DOHH2 (cell line): ENCODE results near the gene KANK4.

Experiments
- CTCF ChIP-seq: fragments of 200-600 bp; sonication (generic); IDR thresholded peaks from one replicate; pipeline ENCODE4 v1.5.1; 2014; ENCODE audit warnings: antibody characterized with exemption, mild to moderate bottlenecking, low read depth, low read length; ENCODE audit not compliant: poor library complexity, severe bottlenecking
- EZH2phosphoT487 ChIP-seq: fragments of 200-600 bp; sonication (generic); IDR thresholded peaks from 2 replicates; pipeline ENCODE4 v1.6.1; 2017; ENCODE audit warnings: borderline replicate concordance, mild to moderate bottlenecking, antibody characterized with exemption, low read length, moderate library complexity, mixed read lengths

- TF ChIP-seq CTCF (peak; percentile 45), EZH2phosphoT487 (no peak)
Observed at GRCh38 chr1:62294261-62294660, 25.0 kb downstream of the KANK4 start.
